Dendritic cell treated with granulocyte-macrophage colony-stimulating factor and Interleukin-4, amounts not matched to agents 40 ng/mL and 50 ng/mL, for 4 days (primary cell): ENCODE results near the gene NME4.

Experiments
- H3K27ac Mint-ChIP-seq: one replicate; pipeline ENCODE4 v1.8.0; 2022; ENCODE audit warnings: mild to moderate bottlenecking, mixed read lengths
- H3K27me3 Mint-ChIP-seq: one replicate; pipeline ENCODE4 v1.8.0; 2022; ENCODE audit warnings: mild to moderate bottlenecking, mixed read lengths
- H3K36me3 Mint-ChIP-seq: one replicate; pipeline ENCODE4 v1.8.0; 2022; ENCODE audit warnings: low read depth, mixed read lengths
- H3K4me1 Mint-ChIP-seq: one replicate; pipeline ENCODE4 v1.8.0; 2022; ENCODE audit warnings: low read depth, mixed read lengths
- H3K4me3 Mint-ChIP-seq: one replicate; pipeline ENCODE4 v1.8.0; 2022; ENCODE audit warnings: mild to moderate bottlenecking, moderate library complexity, mixed read lengths
- H3K9me3 Mint-ChIP-seq: one replicate; pipeline ENCODE4 v1.8.0; 2022; ENCODE audit warnings: mixed read lengths
- intact Hi-C: fragments of 100-400 bp; cut with micrococcal nuclease; formaldehyde crosslinking; loops from one replicate; pipeline ENCODE4 v1.15.0; 2022

NME4 gene

DNA sequence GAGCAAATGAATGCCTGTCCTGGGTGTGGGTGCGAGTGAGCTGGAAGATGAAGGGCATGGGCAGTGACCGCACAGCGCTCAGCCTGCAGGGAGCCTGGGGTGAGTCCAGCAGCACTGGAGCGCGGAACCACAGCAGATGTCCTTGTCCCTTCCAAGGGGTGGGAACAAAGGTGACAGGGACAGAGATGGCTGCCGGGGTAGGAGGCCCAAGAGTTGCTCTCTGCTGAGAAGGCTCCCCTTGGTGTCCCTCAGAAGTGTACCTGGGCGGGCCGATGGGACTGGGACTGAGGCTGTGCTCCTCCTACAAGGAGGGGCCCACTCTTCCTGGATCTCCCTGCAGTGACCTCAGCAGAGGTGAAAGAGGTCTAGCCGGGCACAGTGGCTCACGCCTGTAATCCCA is 7.6 kb upstream of the NME4 start:
- Mint-ChIP-seq H3K27ac (no peak overlapping the region), H3K9me3 (no peaks in the 10 kb centered on the region)
- intact Hi-C loops, result no loop called here

DNA sequence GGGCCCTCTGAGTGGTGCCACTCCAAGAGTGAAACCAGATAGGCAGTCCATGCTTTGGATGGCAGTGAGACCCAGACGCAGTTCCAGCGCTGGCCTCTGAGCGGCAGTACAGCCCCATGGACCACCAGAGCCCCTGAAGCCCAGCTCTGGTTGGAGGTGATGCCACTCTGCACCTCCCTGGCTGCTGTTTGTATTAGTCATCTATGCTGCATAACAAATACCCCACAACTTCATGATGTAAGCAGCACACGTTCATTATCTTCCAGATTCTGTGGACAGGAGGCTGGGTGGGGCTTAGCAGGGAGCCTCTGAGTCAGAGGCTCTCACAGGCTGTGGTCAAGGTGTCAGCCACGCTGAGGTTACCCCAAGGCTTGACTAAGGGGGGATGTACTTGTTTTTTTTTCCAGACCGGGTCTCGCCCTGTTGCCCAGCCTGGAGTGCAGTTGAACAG is 5.1 kb upstream of the NME4 start:
- Mint-ChIP-seq H3K27ac (no peak overlapping the region), H3K4me3 (no peak overlapping the region), H3K9me3 (no peaks in the 10 kb centered on the region), H3K27me3 (peaks cover 2% of the 10 kb centered on the region), H3K36me3 (no peaks in the 10 kb centered on the region), H3K4me1 (peaks cover 16% of the 10 kb centered on the region)
- intact Hi-C loops, result no loop called here

More for the DNA sequence above, 7.6 kb upstream of the NME4 start:
- Mint-ChIP-seq H3K4me3 (no peak overlapping the region), H3K4me1 (peaks cover 14% of the 10 kb centered on the region), H3K27me3 (peaks cover 2% of the 10 kb centered on the region), H3K36me3 (peaks cover 7% of the 10 kb centered on the region)

DNA sequence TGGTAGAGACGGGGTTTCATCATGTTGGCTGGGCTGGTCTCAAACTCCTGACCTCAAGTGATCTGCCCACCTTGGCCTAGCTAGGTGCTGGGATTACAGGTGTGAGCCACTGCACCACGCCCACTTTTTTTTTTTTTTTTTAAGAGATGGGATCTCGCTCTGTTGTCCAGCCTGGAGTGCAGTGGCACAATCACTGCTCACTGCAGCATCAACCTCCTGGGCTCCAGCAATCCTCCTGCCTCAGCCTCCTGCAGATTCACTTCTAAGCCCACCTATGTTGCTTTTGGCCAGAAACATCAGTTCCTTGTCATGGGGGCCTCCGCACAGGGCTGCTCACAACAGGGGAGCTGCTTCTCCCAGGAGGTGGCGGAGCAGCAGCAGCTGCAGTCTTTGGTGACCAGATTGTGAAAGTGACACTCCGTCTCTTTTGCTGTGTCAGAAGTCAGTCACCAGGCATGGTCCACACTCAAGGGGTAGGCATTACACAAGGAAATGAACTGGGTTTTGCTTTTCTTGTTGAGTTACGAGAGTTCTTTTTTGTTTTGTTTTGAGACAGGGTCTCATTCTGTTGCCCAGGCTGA is 4.5 kb upstream of the NME4 start:
- Mint-ChIP-seq H3K9me3 (no peaks in the 10 kb centered on the region), H3K27me3 (peaks cover 2% of the 10 kb centered on the region)
- intact Hi-C loops, result no loop called here

DNA sequence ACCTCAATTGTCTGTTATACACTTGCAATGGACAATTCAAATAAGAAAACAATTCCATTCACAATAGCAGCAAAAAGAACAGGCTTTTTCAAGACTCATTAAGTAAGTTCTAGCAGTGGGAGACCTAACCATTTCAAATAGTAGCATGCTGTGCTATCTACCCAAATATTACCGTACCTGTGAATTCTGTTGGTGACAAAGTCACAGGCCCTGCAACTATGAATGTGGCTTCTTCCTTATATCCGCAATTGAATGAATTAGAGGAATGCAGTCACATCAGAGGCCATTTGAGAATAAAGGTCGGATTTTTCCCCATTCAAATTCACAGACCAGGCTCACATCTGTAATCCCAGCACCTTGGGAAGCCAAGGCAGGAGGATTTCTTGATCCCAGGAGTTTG is 800 bp upstream of the NME4 start:
- Mint-ChIP-seq H3K4me1 (peaks cover 46% of the 10 kb centered on the region), H3K36me3 (peaks cover 26% of the 10 kb centered on the region), H3K4me3 (peak overlapping the region; percentile 79), H3K27me3 (no peaks in the 10 kb centered on the region), H3K27ac (peak overlapping the region; percentile 80), H3K9me3 (no peaks in the 10 kb centered on the region)
- intact Hi-C loops, result loop anchor here (1.0 kb wide), 1 partner anchor 14 kb away; no protein-coding TSS in a partner anchor

More for the DNA sequence above, 4.5 kb upstream of the NME4 start:
- Mint-ChIP-seq H3K4me3 (no peak overlapping the region), H3K4me1 (peaks cover 16% of the 10 kb centered on the region), H3K36me3 (no peaks in the 10 kb centered on the region), H3K27ac (peak overlapping the region; percentile 64)

DNA sequence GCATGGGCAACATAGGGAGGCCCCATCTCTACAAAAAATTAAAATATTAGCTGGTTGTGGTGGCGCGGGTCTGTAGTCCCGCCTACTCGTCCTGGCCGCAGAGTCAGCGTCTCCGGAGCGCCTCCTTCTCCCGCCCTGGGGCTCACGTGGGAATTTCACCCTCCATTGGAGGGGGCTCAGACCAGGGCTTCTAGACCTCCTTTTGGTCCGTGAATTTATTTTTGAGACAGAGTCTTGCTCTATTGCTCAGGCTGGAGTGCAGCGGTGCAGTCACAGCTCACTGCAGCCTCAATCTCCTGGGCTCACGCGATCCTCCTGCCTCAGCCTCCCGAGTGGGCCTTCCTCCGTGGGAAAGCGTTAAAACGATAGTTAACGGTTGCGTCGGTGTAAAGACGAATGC is 394 bp upstream of the NME4 start:
- peak overlapping the region; percentile 79 for H3K4me3 Mint-ChIP-seq
- peaks cover 46% of the 10 kb centered on the region for H3K4me1 Mint-ChIP-seq
- intact Hi-C loops, result loop anchor here (1.0 kb wide), 1 partner anchor 14 kb away; no protein-coding TSS in a partner anchor
- peak overlapping the region; percentile 80 for H3K27ac Mint-ChIP-seq
- no peaks in the 10 kb centered on the region for H3K27me3 Mint-ChIP-seq
- no peaks in the 10 kb centered on the region for H3K9me3 Mint-ChIP-seq
- H3K36me3 Mint-ChIP-seq, result peaks cover 30% of the 10 kb centered on the region

DNA sequence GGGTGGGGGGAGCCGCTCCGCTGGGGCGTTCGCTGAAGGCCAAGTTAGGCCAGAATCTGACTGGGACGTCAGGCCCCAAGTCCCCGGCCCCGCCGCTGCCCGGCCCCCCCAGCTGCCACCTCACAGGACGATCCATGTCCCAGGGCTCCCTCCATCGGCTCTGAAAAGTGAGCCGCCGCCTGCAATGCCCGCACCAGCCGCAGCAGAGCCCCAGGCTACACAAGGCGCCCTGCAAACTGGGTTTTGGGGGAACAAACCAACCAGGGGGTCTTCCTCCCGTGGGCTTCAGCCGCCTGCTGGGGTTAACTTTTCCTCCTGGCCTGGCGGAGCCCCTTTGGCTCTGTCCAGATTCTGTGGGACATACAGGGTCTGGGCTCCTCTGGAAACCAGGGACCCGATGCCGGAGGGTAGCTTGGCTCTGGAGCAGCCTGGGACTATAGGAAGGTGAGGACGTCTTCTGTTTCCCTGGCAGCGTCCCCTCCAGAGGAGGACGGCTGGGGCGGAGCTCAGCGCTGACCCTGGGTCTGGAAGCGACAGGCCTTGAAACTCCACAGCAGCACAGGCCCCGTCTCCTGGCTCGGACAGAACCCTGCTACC is 835 bp downstream of the NME4 start:
- H3K4me3 Mint-ChIP-seq, result peak overlapping the region; percentile 60
- H3K9me3 Mint-ChIP-seq, result no peaks in the 10 kb centered on the region
- no peaks in the 10 kb centered on the region for H3K27me3 Mint-ChIP-seq
- H3K4me1 Mint-ChIP-seq, result peaks cover 41% of the 10 kb centered on the region
- peak overlapping the region; percentile 15 for H3K27ac Mint-ChIP-seq
- intact Hi-C loops, result no loop called here
- H3K36me3 Mint-ChIP-seq, result peaks cover 30% of the 10 kb centered on the region

DNA sequence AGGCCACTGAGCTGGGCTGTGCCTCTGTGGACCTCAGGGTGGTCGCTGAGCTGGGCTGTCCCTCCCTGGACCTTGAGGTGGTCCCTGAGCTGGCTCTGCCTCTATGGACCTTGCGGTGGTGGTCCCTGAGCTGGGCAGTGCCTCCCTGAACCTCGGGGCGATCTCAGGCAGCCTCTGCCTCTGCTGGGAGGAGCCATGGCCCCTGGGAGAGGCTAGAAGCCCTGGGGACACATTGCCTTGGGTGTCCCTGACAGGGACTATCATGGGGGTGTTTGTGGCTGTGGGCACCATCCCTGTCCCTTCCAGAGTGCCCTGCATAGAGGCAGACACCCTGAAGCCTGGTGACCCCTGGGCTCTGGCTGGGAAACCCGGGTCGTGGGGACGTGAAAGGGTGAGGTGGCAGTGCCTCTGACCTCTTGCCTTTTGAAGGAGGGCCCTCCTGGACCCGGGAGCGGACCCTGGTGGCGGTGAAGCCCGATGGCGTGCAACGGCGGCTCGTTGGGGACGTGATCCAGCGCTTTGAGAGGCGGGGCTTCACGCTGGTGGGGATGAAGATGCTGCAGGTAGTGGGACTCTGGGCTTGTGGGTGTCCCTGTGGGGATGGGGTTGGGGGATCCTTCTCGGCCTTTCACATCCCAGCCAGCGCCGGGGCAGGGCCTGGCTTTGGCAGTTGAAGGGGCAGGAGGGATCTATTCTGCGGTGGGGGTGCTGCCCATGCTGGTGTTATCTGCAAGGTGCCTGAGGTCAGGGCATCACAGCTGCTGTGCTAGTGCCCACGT is 1.8 kb downstream of the NME4 start:
- Mint-ChIP-seq H3K4me3 (peak overlapping the region; percentile 60), H3K27me3 (no peaks in the 10 kb centered on the region), H3K36me3 (peaks cover 30% of the 10 kb centered on the region), H3K9me3 (no peaks in the 10 kb centered on the region), H3K27ac (peak overlapping the region; percentile 98), H3K4me1 (peaks cover 40% of the 10 kb centered on the region)
- intact Hi-C loops, result no loop called here

DNA sequence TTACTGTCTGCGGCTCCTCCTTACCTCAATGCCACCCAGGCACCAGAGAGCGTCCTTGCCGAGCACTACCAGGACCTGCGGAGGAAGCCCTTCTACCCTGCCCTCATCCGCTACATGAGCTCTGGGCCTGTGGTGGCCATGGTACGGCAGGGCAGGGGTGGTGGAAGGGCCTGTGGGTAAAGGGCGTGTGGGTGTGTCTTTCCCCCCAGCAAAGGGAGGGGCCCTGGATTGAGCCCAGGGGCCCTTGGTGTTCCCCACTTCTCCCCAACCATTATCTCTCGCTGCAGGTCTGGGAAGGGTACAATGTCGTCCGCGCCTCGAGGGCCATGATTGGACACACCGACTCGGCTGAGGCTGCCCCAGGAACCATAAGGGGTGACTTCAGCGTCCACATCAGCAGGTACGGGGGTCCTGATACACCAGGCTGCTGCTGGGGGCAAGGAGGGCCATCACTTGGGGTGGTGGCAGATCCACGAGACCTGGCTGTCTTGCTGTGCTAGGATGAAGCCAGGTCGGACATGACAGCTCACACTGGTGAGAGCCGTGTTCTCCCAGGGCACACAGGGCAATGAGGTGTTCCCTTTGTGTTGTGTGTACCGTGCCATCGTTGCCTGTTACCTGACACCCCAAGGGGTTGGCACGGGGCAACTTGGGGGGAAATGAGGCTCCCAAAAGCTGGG is 2.5 kb downstream of the NME4 start:
- no peaks in the 10 kb centered on the region for H3K9me3 Mint-ChIP-seq
- no peaks in the 10 kb centered on the region for H3K27me3 Mint-ChIP-seq
- H3K27ac Mint-ChIP-seq, result peak overlapping the region; percentile 98
- H3K36me3 Mint-ChIP-seq, result peaks cover 30% of the 10 kb centered on the region
- H3K4me3 Mint-ChIP-seq, result peak overlapping the region; percentile 93
- peaks cover 40% of the 10 kb centered on the region for H3K4me1 Mint-ChIP-seq
- intact Hi-C loops, result no loop called here

DNA sequence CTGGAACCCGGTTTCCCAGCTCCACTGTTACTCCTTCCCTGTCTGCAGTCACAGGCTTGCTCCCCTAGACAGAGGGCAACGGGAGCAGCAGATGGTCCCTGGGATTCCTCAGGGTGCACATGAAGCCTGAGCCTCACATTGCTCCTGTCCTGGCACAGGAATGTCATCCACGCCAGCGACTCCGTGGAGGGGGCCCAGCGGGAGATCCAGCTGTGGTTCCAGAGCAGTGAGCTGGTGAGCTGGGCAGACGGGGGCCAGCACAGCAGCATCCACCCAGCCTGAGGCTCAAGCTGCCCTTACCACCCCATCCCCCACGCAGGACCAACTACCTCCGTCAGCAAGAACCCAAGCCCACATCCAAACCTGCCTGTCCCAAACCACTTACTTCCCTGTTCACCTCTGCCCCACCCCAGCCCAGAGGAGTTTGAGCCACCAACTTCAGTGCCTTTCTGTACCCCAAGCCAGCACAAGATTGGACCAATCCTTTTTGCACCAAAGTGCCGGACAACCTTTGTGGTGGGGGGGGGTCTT is 3.1 kb downstream of the NME4 start:
- H3K4me3 Mint-ChIP-seq, result peak overlapping the region; percentile 93
- intact Hi-C loops, result no loop called here
- peaks cover 40% of the 10 kb centered on the region for H3K4me1 Mint-ChIP-seq
- H3K9me3 Mint-ChIP-seq, result no peaks in the 10 kb centered on the region
- peaks cover 30% of the 10 kb centered on the region for H3K36me3 Mint-ChIP-seq
- peak overlapping the region; percentile 98 for H3K27ac Mint-ChIP-seq
- no peaks in the 10 kb centered on the region for H3K27me3 Mint-ChIP-seq

DNA sequence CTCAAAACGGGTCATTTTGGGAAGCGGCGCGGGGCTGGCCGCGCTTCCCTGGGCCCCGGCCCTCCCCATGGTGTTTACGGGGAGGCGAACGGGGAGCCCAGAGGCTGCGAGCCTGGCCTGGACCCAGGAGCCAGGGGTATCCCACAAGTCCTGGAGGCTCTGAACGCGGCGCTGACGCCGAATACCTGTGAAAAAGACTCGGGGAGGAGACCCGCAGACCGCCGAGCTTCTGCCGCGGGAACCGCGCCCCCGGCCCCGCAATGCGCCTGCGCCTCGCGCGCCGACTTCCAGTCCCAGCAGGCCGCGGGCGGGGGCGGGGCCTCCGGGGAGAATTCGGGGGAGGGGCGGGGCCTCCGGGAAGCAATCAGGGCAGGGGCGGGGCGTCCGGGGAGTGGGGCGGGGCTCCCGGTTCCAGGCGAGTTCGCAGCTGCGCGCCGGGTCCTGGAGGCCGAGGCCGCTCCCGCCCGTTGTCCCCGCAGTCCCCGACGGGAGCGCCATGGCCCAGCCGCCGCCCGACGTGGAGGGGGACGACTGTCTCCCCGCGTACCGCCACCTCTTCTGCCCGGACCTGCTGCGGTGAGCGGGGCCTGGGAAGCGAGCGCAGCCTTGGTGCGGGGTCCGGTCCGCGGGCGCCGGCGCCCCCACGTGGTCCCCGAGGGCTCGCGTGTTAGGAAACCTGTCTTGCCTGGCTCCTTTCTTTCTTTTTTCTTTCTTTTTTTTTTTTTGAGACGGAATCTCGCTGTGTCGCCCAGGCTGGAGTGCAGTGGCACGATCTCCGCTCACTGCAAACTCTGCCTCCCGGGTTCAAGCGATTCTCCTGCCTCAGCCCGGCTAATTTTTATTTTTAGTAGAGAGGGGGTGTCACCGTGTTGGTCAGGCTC is 4.7 kb downstream of the NME4 start, which contains the start of gene DECR2:
DECR2 (plus strand) TSS at position 418 of the 881 bp plus-strand sequence; CDS start at position 497, 79 bp downstream.
- Mint-ChIP-seq H3K36me3 (peaks cover 30% of the 10 kb centered on the region), H3K27me3 (no peaks in the 10 kb centered on the region), H3K4me3 (peak within 1 kb of the TSS; percentile 93), H3K27ac (peak within 1 kb of the TSS; percentile 98), H3K9me3 (no peaks in the 10 kb centered on the region), H3K4me1 (peaks cover 32% of the 10 kb centered on the region)
- intact Hi-C loops, result no loop called here

DNA sequence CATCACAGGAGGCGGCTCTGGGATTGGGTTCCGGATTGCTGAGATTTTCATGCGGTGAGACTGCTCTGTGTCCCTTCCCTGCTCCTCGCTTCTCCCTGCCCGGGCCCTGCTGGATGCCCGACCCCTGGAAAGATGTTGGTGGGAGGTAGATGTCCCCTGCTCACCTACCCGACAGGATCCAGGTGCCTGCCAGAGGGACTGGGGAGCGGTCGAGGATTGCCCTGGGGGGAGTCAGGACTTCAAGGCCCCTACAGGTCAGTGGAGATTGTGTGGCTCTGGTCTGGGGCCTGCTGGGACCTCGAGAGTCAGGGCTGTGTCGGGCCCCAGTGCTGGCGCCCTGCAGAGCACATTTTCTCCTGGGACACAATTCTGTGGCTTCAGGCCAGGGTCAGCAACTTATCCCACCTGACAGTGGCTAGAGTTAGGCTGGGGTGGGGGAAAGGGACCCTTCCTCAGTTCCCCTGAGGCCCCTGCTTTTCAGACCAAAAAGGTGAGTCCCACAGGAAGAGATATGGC is 8.0 kb downstream of the NME4 start:
- Mint-ChIP-seq H3K9me3 (no peaks in the 10 kb centered on the region), H3K27ac (no peak overlapping the region), H3K36me3 (peaks cover 19% of the 10 kb centered on the region), H3K4me3 (no peak overlapping the region), H3K27me3 (no peaks in the 10 kb centered on the region), H3K4me1 (peaks cover 7% of the 10 kb centered on the region)
- intact Hi-C loops, result no loop called here

DNA sequence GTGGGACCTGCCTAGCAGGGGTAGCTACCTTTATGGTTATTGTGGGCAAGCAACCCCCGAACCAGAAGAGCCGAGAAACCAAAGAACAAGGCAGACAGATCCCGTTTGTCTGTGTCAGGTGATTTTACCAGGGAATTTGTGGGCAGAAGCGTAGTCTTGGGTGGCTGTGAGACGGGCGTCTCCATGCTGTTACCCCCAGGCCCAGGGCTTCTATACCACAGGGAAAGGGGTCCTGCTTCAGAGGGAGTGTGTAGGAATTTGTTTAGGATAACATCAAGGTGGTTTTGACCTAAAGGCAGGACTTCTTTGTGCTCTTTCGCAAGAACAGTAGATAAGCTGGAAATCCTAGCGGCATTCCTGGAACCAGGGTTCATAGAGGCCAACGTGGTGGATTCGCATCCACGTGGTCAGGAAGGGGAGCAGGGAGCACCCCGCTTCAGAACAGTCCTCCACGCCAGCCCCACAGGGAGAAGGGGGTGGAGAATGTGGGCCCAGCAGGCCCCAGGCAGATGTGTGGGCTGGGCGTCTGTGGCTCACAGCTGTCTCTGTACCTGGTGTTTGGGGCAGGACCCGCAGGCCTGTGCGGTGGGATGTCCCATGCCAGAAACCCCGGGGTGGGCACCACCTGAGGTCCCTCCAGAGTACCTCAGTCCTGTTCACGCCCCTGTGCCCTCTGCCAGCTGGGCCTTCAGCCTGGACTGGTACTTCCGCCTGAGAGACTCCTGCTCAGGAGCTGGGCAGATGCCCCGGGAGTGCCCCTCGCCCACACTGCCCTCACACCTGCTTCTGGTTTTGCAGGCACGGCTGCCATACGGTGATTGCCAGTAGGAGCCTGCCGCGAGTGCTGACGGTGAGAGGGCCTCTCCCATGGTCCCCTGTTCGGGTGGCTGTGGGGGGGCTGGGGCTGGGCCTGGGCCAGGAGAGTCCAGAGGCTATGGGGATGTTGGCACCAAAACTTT is 8.8 kb downstream of the NME4 start:
- Mint-ChIP-seq H3K27ac (no peak overlapping the region), H3K36me3 (peaks cover 19% of the 10 kb centered on the region), H3K4me1 (no peaks in the 10 kb centered on the region), H3K4me3 (no peak overlapping the region), H3K9me3 (no peaks in the 10 kb centered on the region), H3K27me3 (no peaks in the 10 kb centered on the region)
- intact Hi-C loops, result no loop called here
